HG02943 (cell line): ENCODE data around the gene CCDC122.

Experiments
- ATAC-seq: cut with Tn5 transposase; IDR thresholded peaks from one replicate; pipeline ENCODE4 v1.9.1; 2021; ENCODE audit warnings: mild to moderate bottlenecking, low read depth, moderate library complexity; ENCODE audit not compliant: unreplicated experiment

Gene CCDC122

DNA sequence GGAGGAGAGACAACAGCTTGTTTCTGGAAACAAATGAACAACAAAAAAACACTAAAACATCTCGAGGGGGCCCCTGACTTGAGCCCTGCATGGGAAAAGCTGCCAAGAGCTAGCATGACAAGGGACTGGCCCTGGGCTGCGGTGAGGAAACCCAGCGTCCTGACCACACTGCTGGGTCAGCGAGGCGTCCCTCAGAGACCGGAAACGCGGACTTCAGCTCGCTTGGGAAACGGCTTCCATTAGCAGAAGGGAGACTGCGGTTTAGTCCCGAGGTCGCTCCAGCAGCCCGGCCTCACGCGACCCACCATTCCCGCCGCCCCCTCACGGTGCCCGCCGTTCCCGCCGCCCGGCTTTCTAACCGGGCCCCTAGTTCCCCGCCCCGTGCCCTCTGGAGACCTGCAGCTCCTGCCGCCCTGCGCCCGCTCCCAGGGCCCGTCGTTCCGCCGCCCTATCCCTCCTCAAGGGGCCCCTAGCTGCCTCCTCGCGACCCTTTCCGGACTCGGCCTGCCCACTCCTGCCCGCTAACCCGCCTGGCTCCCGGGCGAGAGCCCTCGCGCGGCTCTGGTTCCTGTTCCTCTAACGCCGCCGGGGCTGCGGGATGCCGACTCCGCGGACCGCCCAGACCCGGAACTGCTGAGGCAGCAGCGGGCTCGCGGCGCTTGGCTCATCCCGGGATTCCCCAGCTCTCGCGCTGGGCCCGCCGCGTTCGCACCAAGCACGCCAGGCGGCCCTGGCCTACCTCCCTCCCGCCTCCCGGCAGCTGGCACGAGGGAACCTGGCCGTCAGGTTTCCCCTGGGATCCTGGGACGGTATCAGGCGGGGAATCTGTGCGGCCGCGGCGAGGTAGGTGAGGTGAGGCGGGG is at the start of gene CCDC122:
Gene CCDC122, minus strand, starts transcription at position 849 of the 863 bp plus-strand sequence. CDS start 10,364 bp downstream, outside the sequence.
- ATAC-seq = peak; percentile 65

DNA sequence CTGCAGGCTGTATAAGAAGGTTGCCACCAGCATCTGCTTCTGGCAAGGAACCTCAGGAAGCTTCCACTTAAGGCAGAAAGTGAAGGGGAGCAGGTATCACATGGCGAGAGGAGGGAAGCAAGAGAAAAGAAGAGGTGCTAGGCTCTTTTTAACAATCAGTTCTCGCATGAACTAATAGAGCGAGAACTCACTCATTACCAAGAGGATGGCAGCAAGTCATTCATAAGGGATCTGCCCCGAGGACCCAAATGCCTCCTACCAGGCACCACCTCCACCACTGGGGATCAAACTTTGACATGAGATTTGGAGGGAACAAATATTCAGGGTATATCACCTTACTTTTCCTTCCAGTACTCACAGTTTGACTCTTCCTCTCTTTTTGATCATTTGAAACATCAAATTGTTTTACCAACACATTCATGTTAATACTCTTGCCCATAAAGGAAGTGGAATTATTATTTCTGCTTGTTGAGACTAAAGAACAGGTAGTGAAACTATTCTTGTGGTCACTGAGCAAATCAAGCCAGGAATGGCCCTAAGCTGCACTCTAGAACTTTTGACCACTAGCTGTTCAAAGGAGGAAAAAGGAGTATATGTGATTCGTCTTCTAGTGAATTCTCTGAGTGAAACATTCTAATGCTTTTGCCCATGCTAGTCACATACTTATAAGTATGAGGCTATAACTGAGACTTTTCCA is 45.2 kb upstream of the CCDC122 start:
- ATAC-seq = peak; percentile 92

GRCh38 chr13:43920965-43921674 is 41.6 kb upstream of the CCDC122 start:
- ATAC-seq = no peak

GRCh38 chr13:43918636-43919035 is 39.1 kb upstream of the CCDC122 start:
- no peak for ATAC-seq

GRCh38 chr13:43916828-43917227 is 37.3 kb upstream of the CCDC122 start:
- no peak for ATAC-seq

DNA sequence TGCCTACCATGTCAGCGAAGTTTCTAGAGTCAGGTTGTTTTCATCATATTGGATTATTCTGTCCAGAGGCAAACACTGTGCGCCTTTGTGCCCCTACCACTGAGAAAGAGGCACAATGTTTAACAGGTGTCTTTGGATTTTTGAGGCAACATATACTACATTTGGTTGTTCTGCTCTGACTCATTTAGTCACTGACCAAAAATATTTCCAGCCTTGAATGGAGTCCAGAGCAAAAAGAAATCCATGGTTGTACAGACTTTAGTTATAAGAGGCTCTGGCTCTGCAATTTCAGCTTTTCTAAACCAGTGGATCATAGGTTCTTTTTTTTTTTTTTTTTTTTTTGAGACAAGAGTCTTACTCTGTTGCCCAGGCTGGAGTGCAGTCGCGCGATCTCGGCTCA is 35.9 kb upstream of the CCDC122 start:
- no peak for ATAC-seq

DNA sequence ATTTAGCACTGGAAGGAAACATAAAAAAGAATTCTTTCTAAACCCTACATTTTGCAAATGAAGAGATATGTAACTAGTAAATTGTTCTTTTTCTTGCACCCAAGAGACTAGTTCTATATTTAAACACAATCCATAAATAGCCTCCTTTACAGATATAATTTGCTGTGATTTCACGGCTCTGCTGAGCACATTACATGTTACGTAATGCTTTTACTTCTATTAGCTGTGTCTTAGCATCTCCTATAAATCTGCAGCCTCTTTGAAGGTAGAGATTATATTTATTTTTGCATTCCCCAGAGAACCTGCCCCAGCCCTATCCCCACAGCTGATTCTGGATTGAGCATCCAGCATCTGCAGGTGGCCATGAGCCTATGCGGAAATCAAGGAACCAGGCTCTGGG is 32.3 kb upstream of the CCDC122 start:
- no peak for ATAC-seq

GRCh38 chr13:43911278-43911677 is 31.7 kb upstream of the CCDC122 start:
- ATAC-seq = no peak

- no peak for ATAC-seq
Measured at GRCh38 chr13:43910856-43911255, 31.3 kb upstream of the CCDC122 start.

DNA sequence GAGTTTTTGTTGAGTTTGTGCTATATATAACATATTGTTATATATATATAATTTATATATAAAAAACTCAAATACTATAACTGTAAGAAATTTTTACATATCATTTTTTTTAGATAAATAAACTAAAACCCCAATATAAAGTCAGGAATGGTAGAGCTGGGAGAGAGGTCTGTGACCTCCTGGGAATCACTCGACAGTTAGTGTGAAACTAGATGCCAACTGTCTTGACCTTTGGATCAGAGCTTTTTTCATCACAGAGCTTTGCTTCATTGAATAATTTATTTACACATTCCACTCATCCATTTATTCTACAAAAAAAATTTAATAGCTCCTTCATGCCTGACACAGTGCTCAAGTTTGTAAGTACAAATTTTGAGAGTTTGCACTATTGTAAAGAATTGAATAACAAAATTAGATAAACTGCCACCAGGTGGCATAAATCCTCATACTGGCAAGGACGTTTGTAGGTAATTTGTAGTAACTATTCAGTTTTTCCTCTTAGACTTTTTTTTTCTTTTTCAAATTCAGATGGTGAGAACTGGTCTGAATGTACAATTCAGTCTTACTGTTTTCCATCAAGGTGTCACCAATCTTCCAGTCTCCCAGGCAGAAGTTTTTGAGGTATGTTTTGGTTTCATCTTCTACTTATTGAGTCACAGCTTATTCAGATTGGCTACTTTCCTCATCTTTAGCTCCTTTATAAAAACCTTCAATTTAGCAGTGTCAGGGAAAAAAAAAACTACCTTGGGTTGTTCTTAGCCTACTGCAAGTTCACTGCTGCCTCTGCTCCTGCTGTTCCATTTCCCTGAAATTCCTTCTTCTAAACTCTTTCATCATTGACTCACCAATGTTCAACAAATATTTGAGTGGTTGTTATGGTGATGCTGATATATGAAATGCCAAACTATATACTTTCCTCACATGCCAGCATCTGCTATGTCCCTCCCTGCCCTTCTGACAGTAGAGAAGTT is 28.9 kb upstream of the CCDC122 start:
- no peak for ATAC-seq

- ATAC-seq = no peak
Measured at GRCh38 chr13:43905435-43906031, 26.0 kb upstream of the CCDC122 start.

DNA sequence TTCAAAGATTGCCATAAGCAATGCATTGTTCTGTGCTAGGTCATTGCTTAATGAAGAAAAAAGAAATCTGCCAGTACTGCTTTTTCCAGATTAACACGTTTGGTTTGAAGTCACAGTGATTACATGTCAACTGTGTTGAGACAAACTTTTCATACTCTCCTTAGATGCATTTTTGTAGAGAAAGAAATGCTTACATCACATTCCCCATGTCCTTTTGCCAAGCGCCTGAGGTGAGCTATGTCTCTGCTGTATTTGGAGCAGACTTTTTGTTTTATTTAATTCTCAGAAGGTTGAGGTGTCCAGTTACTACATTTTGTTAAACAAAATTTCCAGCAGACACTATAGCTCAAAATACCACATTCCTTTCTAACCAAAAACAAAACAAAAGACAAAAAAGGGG is 16.4 kb upstream of the CCDC122 start:
- no peak for ATAC-seq

DNA sequence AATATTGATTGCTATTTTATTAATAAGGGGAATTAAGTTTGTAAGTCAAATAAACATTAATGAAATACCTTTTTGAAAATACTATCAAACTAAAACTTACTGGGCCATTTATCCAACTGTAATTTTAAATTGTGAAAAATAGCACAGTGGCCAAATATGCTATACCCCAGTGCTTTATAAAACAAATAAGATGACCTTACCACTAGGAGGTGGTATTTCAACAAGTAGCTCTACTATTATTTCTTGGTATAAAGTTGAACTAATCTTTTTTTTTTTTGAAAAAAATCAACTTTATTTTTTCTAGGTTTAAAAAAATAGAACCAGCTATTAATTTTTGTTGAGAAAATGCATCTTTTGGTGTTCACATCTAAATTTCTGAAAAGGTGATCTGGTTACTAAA is 14.9 kb upstream of the CCDC122 start:
- ATAC-seq = no peak

DNA sequence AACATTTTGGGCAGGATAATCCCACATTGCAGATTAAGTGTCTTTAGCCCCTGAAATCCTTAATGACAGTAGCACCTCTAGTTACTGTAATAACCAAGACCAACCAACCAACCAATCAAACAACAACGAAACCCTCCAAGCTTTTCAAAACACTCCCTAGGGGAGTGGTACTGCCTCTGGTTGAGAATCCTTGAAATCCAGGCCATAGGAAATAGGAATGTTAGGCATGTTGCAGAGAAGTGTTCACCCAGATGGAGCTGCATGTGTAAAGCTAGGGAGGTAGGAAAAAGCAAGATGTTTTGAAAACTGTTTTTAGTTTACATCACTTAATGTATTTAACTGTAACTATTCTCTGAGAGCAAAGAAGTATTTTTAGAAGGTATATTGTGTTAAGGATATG is 4.7 kb upstream of the CCDC122 start:
- ATAC-seq = no peak

GRCh38 chr13:43883631-43884030 is 4.1 kb upstream of the CCDC122 start:
- no peak for ATAC-seq

DNA sequence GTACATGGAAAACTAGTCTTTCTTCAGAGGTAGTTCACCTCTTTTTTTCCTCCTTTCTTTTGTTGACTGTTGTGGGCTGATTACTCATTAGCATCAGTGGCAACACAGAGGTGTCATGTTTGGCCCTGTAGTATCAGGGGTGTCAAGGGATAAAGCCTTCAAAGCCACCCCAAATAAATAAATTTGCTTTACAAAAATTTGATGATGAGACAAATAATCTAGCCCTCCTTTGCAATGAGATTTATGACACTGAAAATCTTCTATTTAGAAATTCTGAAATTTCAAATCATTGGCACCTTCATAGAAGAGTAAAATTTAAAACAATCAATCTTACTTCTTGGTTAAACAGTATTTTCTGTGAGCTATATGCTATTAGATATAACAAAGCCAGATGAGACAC is 2.0 kb upstream of the CCDC122 start:
- no peak for ATAC-seq

DNA sequence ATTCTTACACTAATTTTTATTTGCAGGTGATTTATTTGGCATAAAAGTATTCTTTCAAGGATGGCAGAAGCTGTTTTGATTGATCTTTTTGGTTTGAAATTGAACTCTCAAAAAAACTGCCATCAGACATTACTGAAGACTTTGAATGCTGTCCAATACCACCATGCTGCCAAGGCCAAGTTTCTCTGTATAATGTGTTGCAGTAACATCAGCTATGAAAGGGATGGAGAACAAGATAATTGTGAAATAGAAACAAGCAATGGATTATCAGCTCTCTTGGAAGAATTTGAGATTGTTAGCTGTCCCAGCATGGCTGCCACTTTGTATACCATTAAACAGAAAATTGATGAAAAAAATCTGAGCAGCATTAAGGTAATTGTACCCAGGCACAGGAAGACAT is 1.4 kb upstream of the CCDC122 start:
- no peak for ATAC-seq

GRCh38 chr13:43880214-43880855 is 795 bp upstream of the CCDC122 start:
- no peak for ATAC-seq

DNA sequence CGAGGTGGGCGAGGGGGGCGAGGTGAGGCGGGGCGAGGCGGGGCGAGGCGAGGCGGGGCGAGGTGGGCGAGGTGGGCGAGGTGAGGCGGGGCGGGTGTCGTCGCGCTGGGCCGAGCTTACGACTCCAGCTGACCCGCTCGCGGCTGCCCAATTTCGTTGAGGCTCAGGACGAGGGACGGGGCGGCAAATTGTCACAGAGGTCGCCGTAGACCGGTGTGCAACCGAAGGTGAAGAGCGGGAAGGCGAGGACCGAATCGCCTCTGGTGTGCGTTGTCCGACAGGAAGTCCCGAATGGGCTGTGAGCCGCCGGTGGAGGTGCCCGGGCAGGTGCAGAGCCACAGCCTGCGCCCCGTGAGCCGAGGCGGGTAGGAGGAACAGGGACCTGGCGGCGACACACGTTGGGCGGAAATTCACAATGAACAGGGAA is 228 bp upstream of the CCDC122 start, which contains the start of gene LACC1:
Gene LACC1, plus strand, starts transcription at position 150 of the 427 bp plus-strand sequence. CDS start 1,082 bp downstream, outside the sequence.
- ATAC-seq = peak; percentile 47
